CD14-positive monocyte (primary cell): ENCODE data around the gene MAP3K6. TPM values are rescaled to one million over a fixed set of nuclear protein-coding genes. Genes with fewer than 3 reads are reported as not detected.

Experiments
- DNase-seq, 3 donors: peaks; one replicate each; pipeline ENCODE4 v3.0.0-alpha.2; 2011 to 2022
- H2AFZ ChIP-seq: 2 replicates; pipeline ENCODE4 v1.6.0; 2012; ENCODE audit warnings: mild to moderate bottlenecking, low read depth, low read length, inconsistent platforms; ENCODE audit not compliant: insufficient read depth, poor library complexity, severe bottlenecking
- H3K27ac ChIP-seq, 2 donors: 1 replicate in 1 of 2; 2 replicates in 1 of 2; pipeline ENCODE4 v1.5.1; 2012 to 2013; ENCODE audit warnings: low read length in 2 of 2, control low read depth in 1 of 2, inconsistent platforms in 1 of 2, low read depth in 1 of 2, mild to moderate bottlenecking in 1 of 2
- H3K27me3 ChIP-seq, 2 donors: one replicate each; pipeline versions ENCODE4 v1.6.0 to v1.6.1; 2011 to 2013; ENCODE audit warnings: low read length in 2 of 2; ENCODE audit not compliant: control insufficient read depth in 2 of 2, insufficient read depth in 2 of 2
- H3K36me3 ChIP-seq, 2 donors: replicated peaks in 1 of 2; 1 replicate in 1 of 2; 2 replicates in 1 of 2; pipeline versions ENCODE4 v1.5.1 to v1.6.1; 2012 to 2013; ENCODE audit warnings: low read length in 2 of 2, control low read depth in 1 of 2, inconsistent platforms in 1 of 2, mild to moderate bottlenecking in 1 of 2; ENCODE audit not compliant: insufficient read depth in 2 of 2, control insufficient read depth in 1 of 2
- H3K4me1 ChIP-seq, 2 donors: 1 replicate in 1 of 2; 2 replicates in 1 of 2; pipeline versions ENCODE4 v1.5.1 to v1.6.1; 2012 to 2013; ENCODE audit warnings: low read length in 2 of 2, control low read depth in 1 of 2, inconsistent platforms in 1 of 2, mild to moderate bottlenecking in 1 of 2, moderate library complexity in 1 of 2; ENCODE audit not compliant: insufficient read depth in 2 of 2, control insufficient read depth in 1 of 2
- H3K4me2 ChIP-seq: replicated peaks from 2 replicates; pipeline ENCODE3; 2012; ENCODE audit warnings: low read length, moderate library complexity, mild to moderate bottlenecking; ENCODE audit not compliant: poor library complexity, severe bottlenecking; ENCODE audit errors: extremely low read depth
- H3K4me3 ChIP-seq, 3 experiments: fragments of 200-600 bp in 1 of 3; sonication (generic) in 1 of 3; replicated peaks in 1 of 3; 1 replicate in 2 of 3; 2 replicates in 1 of 3; pipeline ENCODE4 v1.5.1; 2011 to 2013; ENCODE audit warnings: low read length in 3 of 3, mild to moderate bottlenecking in 3 of 3, control low read depth in 2 of 3, low read depth in 2 of 3, inconsistent platforms in 1 of 3, moderate library complexity in 1 of 3
- H3K79me2 ChIP-seq: 2 replicates; pipeline ENCODE4 v1.6.0; 2012; ENCODE audit warnings: mild to moderate bottlenecking, control low read depth, inconsistent platforms, low read length, moderate library complexity; ENCODE audit not compliant: insufficient read depth
- H3K9ac ChIP-seq: 2 replicates; pipeline ENCODE4 v1.6.0; 2017; ENCODE audit warnings: low read length, mild to moderate bottlenecking; ENCODE audit not compliant: insufficient read depth, poor library complexity, severe bottlenecking
- H3K9me3 ChIP-seq, 2 donors: replicated peaks in 1 of 2; 1 replicate in 1 of 2; 2 replicates in 1 of 2; pipeline versions ENCODE4 v1.5.1 to v1.6.1; 2012 to 2013; ENCODE audit warnings: low read length in 2 of 2, control low read depth in 1 of 2; ENCODE audit not compliant: control insufficient read depth in 1 of 2, insufficient read depth in 1 of 2
- H4K20me1 ChIP-seq: 2 replicates; pipeline ENCODE4 v1.6.0; 2012; ENCODE audit warnings: mild to moderate bottlenecking, low read length, control low read depth, moderate library complexity; ENCODE audit not compliant: insufficient read depth
- H3K27ac Mint-ChIP-seq, 7 donors: one replicate each; pipeline ENCODE4 v1.8.0; 2020; ENCODE audit warnings: mild to moderate bottlenecking in 7 of 7, mixed read lengths in 7 of 7, moderate library complexity in 6 of 7, inconsistent platforms in 2 of 7
- H3K27me3 Mint-ChIP-seq, 3 donors: one replicate each; pipeline ENCODE4 v1.8.0; 2021 to 2022; ENCODE audit warnings: low read depth in 3 of 3, mild to moderate bottlenecking in 3 of 3, mixed read lengths in 3 of 3, moderate library complexity in 3 of 3, inconsistent platforms in 1 of 3
- H3K36me3 Mint-ChIP-seq, 2 donors: one replicate each; pipeline ENCODE4 v1.8.0; 2020; ENCODE audit warnings: mixed read lengths in 2 of 2, inconsistent platforms in 1 of 2, mild to moderate bottlenecking in 1 of 2
- H3K4me1 Mint-ChIP-seq: one replicate; pipeline ENCODE4 v1.8.0; 2020; ENCODE audit warnings: mild to moderate bottlenecking, mixed read lengths
- H3K4me3 Mint-ChIP-seq, 2 donors: one replicate each; pipeline ENCODE4 v1.8.0; 2020; ENCODE audit warnings: mild to moderate bottlenecking in 2 of 2, mixed read lengths in 2 of 2, moderate library complexity in 1 of 2
- H3K9me3 Mint-ChIP-seq, 7 donors: one replicate each; pipeline ENCODE4 v1.8.0; 2020 to 2022; ENCODE audit warnings: mixed read lengths in 7 of 7, mild to moderate bottlenecking in 6 of 7, moderate library complexity in 6 of 7, inconsistent platforms in 2 of 7
- CTCF ChIP-seq: fragments of 200-600 bp; IDR thresholded peaks from one replicate; pipeline ENCODE4 v1.8.0; 2022; ENCODE audit warnings: antibody characterized with exemption, mild to moderate bottlenecking
- WGBS: methylation state at CpG from one replicate; pipeline ENCODE4 v1.1.5; 2013; ENCODE audit warnings: missing lambda C conversion rate; ENCODE audit not compliant: insufficient coverage; 5-methylcytosine and 5-hydroxymethylcytosine counted together
- intact Hi-C, 2 donors: fragments of 100-400 bp; cut with micrococcal nuclease; formaldehyde crosslinking; loops; one replicate each; pipeline versions ENCODE4 v1.15.0 to v1.15.1; 2023
- polyA plus RNA-seq, 3 donors: library from polyadenylated mRNA; depleted of rRNA in 1 of 3; unstranded in 2 of 3; stranded (reverse) in 1 of 3; fragments of 300-500 nt in 2 of 3; fragments of >200 nt in 1 of 3; fragmentation: Illumina TruSeq in 2 of 3; gene quantifications; 1 replicate in 2 of 3; 2 replicates in 1 of 3; pipeline ENCODE4 v1.2.3, GENCODE V29; 2012 to 2021

MAP3K6 gene
- polyA plus RNA-seq, 3 donors, result 3.2 to 14.8 (median 6.7) TPM

- Histone ChIP-seq H3K9ac (no peak overlapping the region), H3K4me3 (no peak overlapping the region), H3K4me1 (peaks cover 0 to 6% of the 10 kb centered on the region in 2 donors), H3K36me3 (no peaks in the 10 kb centered on the region), H3K27me3 (peaks cover 0 to 8% of the 10 kb centered on the region in 2 donors), H4K20me1 (no peaks in the 10 kb centered on the region), H3K27ac (no peak overlapping the region), H3K4me2 (no peak overlapping the region), H3K79me2 (no peaks in the 10 kb centered on the region), H2AFZ (no peak overlapping the region), H3K9me3 (no peaks in the 10 kb centered on the region)
- peaks cover 16 to 23% (median 18%) of the 10 kb centered on the region in 3 donors for H3K27me3 Mint-ChIP-seq
- H3K36me3 Mint-ChIP-seq, result no peaks in the 10 kb centered on the region
- H3K4me3 Mint-ChIP-seq, result peak overlapping the region in 1 of 2 donors; percentile 57
- intact Hi-C loops, result no loop called here
- H3K9me3 Mint-ChIP-seq, result no peaks in the 10 kb centered on the region
- H3K27ac Mint-ChIP-seq, result peak overlapping the region in 1 of 7 donors; percentile 24
- 91% methylated on average over 13 of the region's 13 CpGs for WGBS
- peaks cover 6% of the 10 kb centered on the region for H3K4me1 Mint-ChIP-seq
- no peak for DNase-seq
- no peak for TF ChIP-seq CTCF
Observed at GRCh38 chr1:27383661-27384060, 16.9 kb upstream of the MAP3K6 start.

- Histone ChIP-seq H3K4me2 (no peak within 1 kb of the TSS), H3K36me3 (no peaks in the 10 kb centered on the region), H3K79me2 (no peaks in the 10 kb centered on the region), H3K4me1 (peaks cover 0 to 6% of the 10 kb centered on the region in 2 donors), H3K27me3 (peaks cover 0 to 8% of the 10 kb centered on the region in 2 donors), H3K9me3 (no peaks in the 10 kb centered on the region), H2AFZ (no peak within 1 kb of the TSS), H3K4me3 (no peak within 1 kb of the TSS), H3K27ac (no peak within 1 kb of the TSS), H3K9ac (no peak within 1 kb of the TSS), H4K20me1 (no peaks in the 10 kb centered on the region)
- H3K36me3 Mint-ChIP-seq, result no peaks in the 10 kb centered on the region
- H3K4me1 Mint-ChIP-seq, result peaks cover 6% of the 10 kb centered on the region
- no peaks in the 10 kb centered on the region for H3K9me3 Mint-ChIP-seq
- H3K27ac Mint-ChIP-seq, result peak within 1 kb of the TSS in 1 of 7 donors; percentile 24
- H3K27me3 Mint-ChIP-seq, result peaks cover 16 to 22% (median 18%) of the 10 kb centered on the region in 3 donors
- DNase-seq, result no peak
- WGBS, result 26% methylated on average over 41 of the region's 43 CpGs
- intact Hi-C loops, result no loop called here
- TF ChIP-seq CTCF, result no peak
- peak within 1 kb of the TSS in 1 of 2 donors; percentile 57 for H3K4me3 Mint-ChIP-seq
Observed at GRCh38 chr1:27383039-27383605, 16.4 kb upstream of the MAP3K6 start, which contains the start of gene CD164L2. Gene CD164L2, minus strand, starts transcription at chr1:27383333. Its CDS starts 94 bp downstream, at chr1:27383239.
